ENCODE data around the gene RFX2.
"Not testable (repeated sequence)": the region's sequence is repeated elsewhere in the genome, so short reads cannot be mapped to it uniquely, and the experiment has no call there.

Gene RFX2

GRCh38 chr19:6110360-6110977 is at the start of gene RFX2:
Gene RFX2, minus strand, starts transcription at chr19:6110500. Its CDS starts 63,004 bp downstream, at chr19:6047496.
- peak; percentile 99 for DNase-seq

GRCh38 chr19:6156033-6156432 is 45.7 kb upstream of the RFX2 start:
- DNase-seq, result no peak

GRCh38 chr19:6150289-6150688 is 40.0 kb upstream of the RFX2 start:
- DNase-seq, result no peak

GRCh38 chr19:6141217-6141616 is 30.9 kb upstream of the RFX2 start:
- DNase-seq, result no peak

GRCh38 chr19:6138511-6138910 is 28.2 kb upstream of the RFX2 start:
- DNase-seq, result no peak

- DNase-seq, result no peak
These were observed 27.8 kb upstream of the RFX2 start for GRCh38 chr19:6138066-6138465.

- DNase-seq, result no peak
These were observed 22.9 kb upstream of the RFX2 start for GRCh38 chr19:6133231-6133630.

GRCh38 chr19:6132482-6132881 is 22.2 kb upstream of the RFX2 start:
- no peak for DNase-seq

GRCh38 chr19:6127716-6128335 is 17.5 kb upstream of the RFX2 start:
- DNase-seq, result no peak

- no peak for DNase-seq
These were observed 16.2 kb upstream of the RFX2 start for GRCh38 chr19:6126335-6126974.

GRCh38 chr19:6125571-6125989 is 15.3 kb upstream of the RFX2 start:
- DNase-seq, result peak; percentile 33

GRCh38 chr19:6119031-6119430 is 8.7 kb upstream of the RFX2 start:
- DNase-seq, result no peak

GRCh38 chr19:6118043-6118442 is 7.7 kb upstream of the RFX2 start:
- no peak for DNase-seq

GRCh38 chr19:6117534-6117933 is 7.2 kb upstream of the RFX2 start:
- no peak for DNase-seq

GRCh38 chr19:6116749-6117430 is 6.6 kb upstream of the RFX2 start:
- DNase-seq, result no peak

GRCh38 chr19:6115992-6116391 is 5.7 kb upstream of the RFX2 start:
- no peak for DNase-seq

GRCh38 chr19:6113616-6114188 is 3.4 kb upstream of the RFX2 start:
- no peak for DNase-seq

- no peak for DNase-seq
These were observed 353 bp downstream of the RFX2 start for GRCh38 chr19:6109947-6110346.

GRCh38 chr19:6108721-6109633 is 1.3 kb downstream of the RFX2 start:
- DNase-seq, result no peak

GRCh38 chr19:6106643-6107294 is 3.5 kb downstream of the RFX2 start:
- DNase-seq, result not testable (repeated sequence)

GRCh38 chr19:6105444-6105843 is 4.9 kb downstream of the RFX2 start:
- no peak for DNase-seq

- DNase-seq, result no peak
These were observed 6.4 kb downstream of the RFX2 start for GRCh38 chr19:6103894-6104293.

All from midbrain (tissue), 1 donor.